ENCODE measurements around the gene ASGR1.
"Not testable (repeated sequence)": the region's sequence is repeated elsewhere in the genome, so short reads cannot be mapped to it uniquely, and the experiment has no call there.

The ASGR1 gene

DNA sequence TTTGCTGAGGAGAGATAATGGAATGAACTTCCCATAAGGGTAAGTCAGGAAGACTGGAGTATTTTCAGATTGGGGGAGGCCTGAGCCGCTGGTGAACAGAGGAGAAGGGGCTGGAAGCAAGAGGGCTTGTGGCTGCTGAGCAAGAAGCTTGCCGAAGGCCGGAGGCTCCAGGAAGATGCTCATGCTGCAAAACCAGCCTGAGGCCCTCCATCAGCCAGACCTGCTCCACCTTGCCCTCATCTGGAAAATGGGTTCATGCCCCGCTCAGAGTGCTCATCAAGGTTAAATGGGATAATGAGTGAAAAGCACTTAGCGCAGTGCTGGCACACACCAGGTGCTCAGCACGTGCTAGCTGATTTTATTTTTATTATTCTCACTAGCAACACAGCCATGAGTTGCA is 5.5 kb upstream of the ASGR1 start:
- no peak for DNase-seq

DNA sequence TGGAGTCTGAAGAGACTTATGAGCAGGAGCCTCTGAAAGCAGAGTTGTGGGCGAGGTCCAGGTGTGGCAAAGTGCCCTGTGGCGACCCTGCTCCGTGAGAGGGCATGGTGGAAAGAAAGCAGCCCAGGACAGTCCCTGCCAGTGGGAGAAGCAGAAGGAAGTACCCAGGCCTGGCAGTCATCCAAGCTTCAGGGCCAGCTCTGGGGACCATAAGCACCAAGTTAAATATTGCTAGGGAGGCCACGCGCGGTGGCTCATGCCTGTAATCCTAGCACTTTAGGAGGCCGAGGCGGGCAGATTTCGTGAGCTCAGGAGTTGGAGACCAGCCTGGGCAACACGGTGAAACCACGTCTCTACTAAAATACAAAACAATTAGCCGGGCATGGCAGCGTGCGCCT is 4.9 kb upstream of the ASGR1 start:
- DNase-seq = peak; percentile 51

DNA sequence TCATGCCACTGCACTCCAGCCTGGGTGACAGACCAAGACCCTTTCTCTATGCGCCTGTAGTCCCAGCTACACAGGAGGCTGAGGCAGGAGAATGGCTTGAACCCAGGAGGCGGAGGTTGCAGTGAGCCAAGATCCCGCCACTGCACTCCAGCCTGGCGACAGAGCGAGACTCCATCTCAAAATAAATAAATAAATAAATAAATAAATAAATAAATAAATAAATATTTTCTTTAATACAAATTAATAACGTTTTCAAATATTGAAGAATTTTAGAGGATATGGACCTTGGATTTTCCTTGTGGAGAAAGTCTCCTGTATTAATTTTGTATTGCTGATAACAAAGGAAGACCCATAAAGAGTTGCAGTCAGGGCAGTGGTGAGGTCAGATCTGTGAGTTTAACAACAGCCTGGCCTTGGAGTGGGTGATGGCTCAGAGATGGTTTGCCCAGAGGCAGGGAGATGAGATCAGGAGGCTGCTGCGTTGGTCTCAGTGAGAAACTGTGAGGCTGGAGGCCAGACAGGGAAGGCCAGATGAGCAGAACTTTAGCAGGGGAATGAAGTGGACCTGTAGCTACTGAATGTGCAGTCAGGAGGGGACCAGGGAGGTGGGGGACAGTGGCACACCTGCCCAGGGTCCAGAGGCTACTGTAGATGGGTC is 4.4 kb upstream of the ASGR1 start:
- no peak for DNase-seq

DNA sequence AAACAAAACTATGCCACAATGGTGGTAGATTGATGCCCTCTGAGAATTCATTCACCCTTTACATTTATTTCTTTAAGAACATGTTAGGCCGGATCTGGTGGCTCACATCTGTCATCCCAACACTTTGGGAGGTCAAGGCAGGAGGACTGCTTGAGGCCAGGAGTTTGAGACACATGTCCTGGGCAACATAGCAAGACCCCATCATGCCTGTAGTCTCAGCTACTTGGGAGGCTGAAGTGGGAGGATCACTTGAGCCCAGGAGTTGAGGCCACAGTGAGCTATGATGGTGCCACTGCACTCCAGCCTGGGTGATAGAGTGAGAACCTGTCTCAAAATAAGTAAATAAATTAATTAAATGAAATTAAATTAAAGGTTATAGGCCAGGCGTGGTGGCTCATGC is 2.9 kb upstream of the ASGR1 start:
- not testable (repeated sequence) for DNase-seq

DNA sequence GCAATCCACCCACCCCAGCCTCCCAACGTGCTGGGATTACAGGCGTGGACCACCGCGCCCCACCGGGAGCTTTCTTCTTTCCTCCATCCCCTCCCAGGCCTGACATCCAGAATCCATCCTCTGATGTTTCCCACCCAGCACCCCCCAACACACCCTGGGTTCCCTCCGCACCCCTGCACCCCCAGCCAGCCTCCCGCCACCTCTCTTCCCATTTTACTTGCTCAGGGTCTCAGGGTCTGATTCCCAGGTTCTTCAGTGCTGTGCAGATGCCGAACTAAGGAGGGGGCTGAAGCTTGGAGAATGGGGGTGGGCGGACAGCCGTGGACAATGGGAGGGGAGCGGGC is 225 bp downstream of the ASGR1 start:
- no peak for DNase-seq

DNA sequence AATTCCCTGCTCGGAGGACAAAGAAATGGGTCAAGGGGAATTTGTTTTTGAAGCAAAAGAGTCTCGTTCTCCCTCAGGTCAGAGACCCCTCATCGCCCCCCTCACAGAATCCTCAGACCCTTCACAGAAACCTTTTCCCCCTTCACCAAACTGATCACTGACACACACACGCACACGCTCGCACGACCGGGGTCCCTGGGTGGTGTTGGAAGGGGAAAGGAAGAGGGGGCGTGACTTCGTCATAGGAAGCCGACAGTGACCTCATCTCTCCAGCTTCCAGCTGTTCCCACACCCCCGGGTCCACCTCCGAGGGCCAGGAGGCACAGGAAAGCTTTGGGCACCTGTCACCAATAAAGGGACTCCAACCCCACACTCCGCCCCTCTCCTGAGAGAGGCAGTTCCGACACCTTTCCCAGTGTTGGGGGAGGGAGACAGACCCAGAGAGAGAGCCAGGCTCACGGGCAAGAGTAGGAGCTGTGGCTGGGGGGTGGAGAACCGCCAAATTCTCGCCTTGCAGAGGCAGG is 1.2 kb downstream of the ASGR1 start:
- DNase-seq = no peak

DNA sequence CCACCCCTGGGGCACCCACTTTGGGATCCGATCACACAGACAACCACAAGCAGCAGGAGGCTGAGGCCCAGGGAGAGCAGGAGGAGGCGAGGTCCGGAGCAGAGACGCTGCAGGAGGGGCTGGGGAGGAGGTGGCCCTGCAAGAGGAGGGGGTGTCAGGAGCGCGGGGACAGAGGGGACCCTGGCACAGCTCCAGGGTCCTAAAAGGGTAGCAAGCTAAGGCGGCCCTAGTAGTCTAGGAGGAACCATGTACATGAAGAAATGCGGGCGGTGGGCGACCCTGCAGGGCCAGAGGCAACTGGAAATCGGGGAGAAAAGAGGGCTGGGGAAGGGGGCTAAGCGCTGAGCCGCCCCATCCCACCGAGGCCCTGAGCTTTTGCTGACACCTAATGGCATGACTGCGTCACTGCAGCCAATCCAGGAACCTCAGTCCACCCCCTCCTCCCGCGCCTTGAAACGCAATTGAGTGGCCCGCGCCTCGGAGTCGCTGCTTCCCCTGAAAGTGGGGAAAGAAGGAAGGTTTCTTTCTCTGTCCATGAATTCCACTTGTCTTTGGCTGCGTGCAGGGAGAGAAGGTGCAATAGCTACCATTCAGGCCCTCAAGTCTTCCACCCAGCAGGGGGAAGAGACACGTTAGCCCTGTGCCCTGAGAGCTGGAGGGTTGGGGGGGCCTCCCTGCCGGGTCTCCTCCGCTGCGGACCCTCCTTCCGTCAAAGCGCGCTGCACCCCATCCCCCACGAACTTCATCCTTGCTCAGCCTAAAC is 1.8 kb downstream of the ASGR1 start:
- DNase-seq = peak; percentile 55

DNA sequence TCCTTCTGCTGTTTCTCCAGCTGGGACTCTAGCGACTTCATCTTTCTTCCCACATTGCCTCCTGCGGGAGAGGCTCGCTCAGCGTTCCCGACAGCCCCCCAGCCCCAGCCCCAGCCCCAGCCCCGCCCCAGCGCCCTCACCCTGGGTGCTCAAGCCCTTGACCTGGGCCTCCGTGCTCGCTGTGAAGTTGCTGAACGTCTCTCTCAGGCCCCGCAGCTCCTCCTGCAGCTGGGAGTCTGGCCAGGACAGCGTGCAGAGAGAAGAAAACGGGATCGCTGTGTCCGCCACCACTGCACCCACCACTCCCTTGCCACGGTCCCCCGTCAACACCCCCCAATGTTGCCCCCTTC is 2.4 kb downstream of the ASGR1 start:
- no peak for DNase-seq

DNA sequence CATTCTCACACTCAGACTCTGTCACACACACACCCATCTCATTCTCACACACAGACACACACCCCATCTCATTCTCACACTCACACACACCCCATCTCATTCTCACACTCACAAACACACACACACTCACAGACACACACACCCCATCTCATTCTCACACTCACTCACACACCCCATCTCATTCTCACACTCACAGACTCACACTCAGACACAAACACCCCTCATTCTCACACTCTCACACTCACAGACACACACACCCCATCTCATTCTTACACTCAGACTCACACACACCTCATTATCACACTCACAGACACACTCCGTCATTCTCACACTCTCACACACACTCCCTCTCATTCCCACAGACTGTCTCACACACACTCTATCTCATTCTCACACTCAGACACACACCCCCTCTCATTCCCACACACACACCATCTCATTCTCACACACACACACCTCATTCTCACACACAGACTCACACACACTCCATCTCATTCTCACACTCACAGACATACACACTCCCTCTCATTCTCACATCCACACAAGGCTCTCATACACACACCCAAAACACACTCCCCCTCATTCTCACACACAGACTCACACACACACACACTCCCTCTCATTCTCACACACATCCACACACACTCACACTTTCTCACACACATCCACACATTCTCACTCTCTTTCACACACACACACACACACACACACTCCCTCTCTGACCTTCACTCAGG is 2.9 kb downstream of the ASGR1 start:
- no peak for DNase-seq

DNA sequence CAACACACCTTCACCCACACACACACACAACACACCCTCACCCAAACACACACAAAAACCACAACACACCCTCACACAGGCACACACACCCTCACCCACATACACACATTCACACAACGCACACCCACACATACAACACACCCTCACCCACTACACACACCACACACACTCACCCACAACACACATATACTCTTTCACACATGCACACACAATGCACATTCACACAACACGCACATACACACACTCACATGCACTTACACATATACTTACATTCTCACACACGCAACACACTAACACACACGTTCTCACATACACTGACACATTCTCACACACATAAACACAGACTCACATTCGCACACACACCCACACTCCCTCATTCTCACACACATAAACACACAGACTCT is 3.8 kb downstream of the ASGR1 start:
- DNase-seq = no peak

DNA sequence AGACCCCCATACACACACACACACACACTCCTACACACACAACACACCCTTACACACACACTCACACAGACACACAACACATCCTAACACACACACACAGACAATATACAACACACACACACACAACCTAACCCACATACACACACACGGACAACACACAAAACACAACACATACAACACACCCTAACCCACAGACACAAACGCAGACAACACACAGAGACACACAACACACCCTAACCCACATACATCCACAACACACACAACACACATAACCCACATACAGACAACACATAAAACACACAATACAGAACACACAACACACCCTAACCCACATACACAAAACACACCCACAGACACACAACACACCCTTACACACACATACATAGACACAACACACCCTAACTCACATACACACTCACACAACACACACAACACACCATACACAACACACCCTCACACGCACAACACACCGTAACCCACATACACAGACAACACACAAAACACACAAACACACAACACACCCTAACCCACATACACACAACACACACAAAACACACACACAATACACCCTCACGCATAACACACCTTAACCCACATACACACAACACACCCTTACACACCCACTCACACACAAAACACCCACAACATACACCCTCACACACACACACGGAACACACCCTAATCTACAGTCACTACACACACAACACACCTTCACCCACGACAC is 4.4 kb downstream of the ASGR1 start:
- DNase-seq = no peak

DNA sequence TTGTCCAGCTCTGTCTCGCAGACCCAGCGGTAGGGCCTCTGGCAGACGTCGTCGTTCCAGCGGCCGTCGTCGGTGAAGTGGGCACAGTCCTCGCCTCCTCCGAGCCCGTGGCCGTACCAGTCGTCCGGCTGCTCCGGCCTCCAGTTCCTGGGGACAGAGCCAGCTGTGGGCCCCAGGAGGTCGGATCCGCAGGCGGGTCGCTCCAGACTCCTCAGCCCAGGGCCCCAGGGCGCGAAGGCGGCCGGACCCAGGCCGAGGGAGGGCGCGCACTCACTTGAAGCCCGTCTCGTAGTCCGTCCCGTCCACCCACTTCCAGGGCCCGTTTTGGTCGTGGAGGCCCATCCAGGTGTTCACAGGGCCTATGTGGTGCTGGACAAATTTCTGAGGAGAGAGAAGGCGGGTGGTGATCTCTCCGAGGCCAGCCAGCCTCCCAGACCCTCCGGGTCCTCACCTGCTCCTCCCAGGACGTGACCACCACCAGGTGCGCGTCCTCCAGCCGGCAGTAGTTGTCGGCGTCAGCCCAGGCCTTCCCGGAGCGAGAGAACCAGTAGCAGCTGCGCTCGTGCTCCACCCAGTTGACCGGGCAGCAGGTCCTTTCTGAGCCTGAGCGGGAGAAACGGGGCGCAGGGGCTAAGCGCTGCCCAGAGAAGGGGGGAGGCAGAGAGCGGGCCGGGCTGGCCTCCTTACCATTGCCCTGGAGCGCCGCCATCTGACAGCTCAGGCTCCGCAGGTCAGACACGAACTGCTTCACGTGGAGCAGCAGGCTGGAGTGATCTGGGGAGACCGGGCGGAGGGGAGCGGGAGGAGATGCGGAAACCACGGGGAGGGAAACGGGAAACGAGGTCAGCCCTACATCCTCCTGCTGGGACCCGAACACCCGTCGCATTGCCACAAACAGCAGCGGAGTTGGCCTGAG is 5.2 kb downstream of the ASGR1 start:
- peak; percentile 84 for DNase-seq

DNA sequence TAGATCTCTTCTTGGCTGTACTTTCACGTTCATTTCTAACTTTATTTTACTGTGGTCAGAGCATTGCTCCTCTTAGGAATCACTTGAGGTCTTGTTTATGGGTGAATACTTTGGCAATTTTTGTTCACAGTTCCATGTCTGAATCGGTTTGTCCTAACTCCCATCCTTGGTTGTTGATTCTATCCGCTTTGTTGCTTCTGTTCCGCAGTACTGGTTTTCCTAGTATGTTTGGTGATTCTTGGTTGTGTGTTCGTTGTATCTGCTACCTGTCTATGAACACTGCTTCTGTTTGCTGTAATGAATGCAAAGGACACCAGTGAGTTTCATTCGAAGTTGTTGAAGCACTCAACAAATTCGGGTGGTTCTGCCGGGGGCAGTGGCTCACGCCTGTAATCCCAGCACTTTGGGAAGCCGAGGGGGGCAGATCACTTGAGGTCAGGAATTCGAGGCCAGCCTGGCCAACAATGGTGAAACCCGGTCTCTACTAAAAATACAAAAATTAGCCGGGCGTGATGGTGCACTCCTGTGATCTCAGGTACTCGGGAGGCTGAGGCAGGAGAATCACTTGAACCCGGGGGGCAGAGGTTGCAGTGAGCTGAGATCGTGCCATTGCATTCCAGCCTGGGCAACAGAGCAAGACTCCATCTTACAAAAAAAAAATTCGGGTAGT is 6.5 kb downstream of the ASGR1 start:
- DNase-seq = not testable (repeated sequence)

DNA sequence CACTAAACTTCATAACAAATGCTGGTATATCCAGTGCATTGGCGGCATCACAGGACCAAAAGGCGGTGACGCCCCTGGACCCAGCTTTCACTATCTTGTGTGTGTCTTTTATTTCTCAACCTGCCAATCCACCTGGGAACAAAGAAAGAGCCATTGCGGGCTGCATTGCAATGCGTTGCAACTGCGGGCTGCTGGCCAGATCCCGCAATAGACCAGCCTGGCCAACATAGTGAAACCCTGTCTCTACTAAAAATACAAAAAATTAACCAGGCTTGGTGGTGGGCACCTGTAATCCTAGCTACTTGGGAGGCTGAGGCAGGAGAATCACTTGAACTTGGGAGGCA is 9.6 kb downstream of the ASGR1 start:
- DNase-seq = not testable (repeated sequence)

DNA sequence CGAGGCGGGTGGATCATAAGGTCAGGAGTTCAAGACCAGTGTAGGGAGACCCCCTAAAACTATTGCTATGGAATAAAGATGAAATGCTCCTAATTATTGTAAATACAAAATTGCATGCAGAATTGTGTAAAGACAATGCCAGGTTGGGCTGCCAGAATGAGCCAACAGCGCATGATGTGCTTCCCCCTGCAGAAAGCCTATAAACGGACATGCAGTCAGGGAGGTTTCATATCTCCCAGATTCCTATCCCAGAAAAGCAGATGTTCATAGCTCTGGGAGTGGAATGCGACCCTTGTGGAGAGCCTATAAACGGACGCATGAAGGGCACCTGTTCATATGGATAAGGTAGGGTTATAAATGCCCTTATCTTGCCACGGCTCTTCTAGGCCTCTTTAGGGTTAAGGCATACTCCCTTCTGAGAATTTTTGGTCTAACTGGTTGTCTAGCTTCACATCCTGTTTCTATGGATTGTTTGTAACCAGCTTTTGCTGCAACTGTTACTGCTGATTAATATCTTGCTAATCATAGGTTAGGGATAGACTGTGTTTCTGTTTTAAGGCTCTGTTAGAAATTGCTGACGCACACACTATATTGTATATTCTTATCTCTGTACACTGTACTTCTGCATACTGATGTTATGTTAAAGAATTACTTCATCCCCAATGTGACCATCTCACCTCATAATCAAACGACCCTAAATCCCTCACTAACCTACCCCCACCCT is 10.2 kb downstream of the ASGR1 start:
- DNase-seq = not testable (repeated sequence)

DNA sequence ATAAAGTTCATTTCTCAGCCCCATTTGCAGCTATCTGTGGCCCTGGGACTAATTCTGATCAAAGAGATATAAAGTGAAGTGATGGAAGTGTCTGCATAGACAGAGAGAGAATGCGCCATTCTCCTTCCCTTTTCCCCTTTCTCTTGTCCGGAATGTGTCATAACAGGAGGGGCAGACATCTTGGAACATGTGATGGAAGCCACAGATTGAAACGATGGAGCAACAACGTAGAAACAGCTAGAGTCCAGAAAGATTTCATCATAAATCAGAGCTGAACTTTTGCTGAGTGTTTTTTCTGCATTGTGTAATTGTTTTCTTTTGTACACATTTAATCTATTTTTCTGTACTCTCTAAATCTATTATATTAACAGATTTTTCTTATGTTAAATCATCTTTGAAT is 11.3 kb downstream of the ASGR1 start:
- peak; percentile 95 for DNase-seq

DNA sequence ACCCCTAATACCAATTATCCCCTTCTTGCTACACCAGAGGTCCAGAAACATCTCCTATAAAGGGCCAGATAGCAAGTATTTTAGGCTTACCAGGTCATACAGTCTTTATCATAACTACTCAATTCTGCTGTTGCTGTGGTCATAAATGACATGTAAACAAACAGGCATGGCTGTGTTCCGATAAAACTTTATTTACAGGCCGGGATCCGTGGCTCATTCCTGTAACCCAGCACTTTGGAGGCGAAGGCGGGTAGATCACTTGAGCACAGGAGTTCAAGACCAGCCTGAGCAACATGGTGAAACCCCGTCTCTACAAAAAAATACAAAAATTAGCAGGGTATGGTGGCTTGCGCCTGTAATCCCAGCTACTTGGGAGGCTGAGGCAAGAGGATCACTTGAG is 12.3 kb downstream of the ASGR1 start:
- DNase-seq = no peak

DNA sequence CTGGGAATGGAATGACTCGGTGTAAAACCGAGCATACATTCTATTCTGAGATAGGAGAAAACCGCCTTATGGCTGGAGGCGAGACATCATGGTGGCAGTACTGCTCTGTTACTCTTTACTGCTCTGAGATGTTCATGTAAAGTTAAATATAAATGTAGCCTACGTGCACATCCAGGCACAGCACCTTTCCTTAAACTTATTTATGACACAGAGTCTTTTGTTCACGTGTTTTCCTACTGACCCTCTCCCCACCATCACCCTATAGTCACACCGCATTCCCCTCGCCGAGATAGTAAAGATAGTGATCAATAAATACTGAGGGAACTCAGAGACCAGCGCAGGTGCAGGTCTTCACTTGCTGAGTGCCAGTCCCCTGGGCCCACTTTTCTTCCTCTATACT is 19.6 kb downstream of the ASGR1 start:
- not testable (repeated sequence) for DNase-seq

DNA sequence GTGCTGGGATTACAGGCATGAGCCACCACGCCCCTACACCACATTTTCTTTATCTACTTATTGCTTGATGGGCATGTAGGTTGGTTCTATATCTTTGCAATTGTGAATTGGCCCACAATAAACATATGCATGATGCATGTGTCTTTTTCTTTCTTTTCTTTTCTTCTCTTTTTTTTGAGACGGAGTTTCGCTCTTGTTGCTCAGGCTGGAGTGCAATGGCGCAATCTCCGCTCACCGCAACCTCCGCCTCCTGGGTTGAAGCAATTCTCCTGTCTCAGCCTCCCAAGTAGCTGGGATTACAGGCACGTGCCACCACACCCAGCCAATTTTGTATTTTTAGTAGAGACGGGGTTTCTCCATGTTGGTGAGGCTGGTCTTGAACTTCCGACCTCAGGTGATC is 20.7 kb downstream of the ASGR1 start:
- DNase-seq = peak; percentile 87

DNA sequence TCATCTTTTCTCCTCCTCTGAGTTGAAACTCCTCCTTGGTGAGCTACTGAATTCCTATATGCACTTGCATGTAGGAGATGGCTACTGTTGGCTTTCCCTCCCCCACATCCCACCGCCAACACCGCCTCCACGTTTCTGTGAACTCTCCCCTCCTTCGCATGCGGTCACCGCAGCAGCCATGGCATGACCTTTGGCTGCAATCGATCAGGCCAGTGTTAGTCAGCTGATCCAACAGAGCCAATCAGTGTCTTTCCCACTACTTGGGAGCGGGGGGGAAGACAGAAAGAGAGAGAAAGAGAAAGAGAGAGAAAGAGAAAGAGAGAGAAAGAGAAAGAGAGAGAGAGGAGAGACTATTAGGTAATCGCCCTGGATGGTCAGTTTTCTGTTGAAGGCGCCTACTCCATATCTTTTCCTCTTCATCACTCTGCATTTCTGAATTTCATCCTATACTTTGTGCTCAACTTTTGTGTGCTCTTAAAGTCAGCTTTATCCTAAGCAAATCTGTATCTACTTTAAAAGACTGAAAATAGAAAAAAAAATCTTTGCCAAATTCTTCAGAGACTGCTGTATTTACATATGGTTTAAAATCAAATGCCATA is 22.7 kb downstream of the ASGR1 start:
- DNase-seq = peak; percentile 26

DNA sequence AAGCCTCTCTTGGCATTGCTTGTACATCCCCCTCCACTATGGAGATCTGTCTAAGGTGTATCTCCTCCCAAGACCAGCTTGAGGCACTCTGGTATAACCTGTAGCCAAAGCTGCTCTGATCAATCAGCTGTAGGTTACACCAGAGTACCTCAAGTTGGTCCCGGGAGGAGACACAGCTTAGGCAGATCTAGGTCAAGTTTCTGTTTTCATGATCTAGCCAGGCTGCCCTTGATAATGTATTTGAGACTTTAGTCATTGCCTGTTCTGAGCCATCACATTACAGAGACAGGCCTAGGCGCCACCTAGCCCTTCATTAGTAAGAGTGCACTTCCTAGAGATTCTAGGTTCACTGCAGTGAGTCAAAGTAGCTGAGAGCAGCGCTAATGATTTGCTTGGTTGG is 31.4 kb downstream of the ASGR1 start:
- DNase-seq = no peak
